Activated CD8-positive, alpha-beta memory T cell treated with anti-CD3 and anti-CD28 coated beads, Interleukin-2, amount 50 U/mL, for 1 hour (primary cell): ENCODE results near the gene ABAT.

ENCODE experiments used
- DNase-seq: peaks from one replicate; pipeline ENCODE4 v3.0.0-alpha.2; 2020; ENCODE audit errors: extremely low read depth

ABAT gene

DNA sequence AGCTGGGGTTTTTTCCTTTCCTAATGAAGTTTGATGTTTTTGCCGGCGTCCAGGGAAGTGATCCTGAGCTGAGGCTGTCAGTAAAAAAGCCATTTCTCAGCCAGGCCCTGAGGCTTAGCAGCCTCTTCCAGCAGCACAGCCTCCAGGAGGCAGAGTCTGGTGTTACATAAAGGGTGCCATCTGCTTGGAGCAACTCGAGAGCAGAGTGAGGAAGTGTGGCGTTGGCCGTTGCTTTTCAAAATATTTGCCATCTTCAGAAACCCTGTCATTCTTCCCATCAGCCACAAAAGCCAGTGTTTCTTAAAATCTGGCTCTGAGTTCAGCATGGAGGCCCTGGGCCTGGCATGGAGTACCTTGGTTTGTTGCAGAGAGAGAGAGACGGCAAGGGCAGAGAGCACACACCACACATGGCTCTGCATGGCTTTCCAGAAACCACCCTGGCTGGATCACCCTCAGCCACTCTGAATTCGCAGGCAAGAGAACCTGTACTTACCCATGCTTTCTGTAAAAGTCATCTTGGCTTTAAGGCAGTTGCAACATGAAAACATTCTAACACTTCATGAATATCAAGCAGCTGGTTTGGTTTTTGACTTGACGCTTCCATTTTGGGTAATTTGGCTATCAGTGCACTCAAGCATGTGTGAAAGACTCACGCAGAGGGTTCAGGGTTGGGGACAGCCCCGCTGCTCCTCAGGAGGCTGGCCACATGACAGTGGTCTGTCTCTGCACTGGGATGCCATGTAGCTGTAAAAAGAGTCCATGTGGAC lies 144.3 kb downstream of the ABAT start:
- DNase-seq, result no peak

DNA sequence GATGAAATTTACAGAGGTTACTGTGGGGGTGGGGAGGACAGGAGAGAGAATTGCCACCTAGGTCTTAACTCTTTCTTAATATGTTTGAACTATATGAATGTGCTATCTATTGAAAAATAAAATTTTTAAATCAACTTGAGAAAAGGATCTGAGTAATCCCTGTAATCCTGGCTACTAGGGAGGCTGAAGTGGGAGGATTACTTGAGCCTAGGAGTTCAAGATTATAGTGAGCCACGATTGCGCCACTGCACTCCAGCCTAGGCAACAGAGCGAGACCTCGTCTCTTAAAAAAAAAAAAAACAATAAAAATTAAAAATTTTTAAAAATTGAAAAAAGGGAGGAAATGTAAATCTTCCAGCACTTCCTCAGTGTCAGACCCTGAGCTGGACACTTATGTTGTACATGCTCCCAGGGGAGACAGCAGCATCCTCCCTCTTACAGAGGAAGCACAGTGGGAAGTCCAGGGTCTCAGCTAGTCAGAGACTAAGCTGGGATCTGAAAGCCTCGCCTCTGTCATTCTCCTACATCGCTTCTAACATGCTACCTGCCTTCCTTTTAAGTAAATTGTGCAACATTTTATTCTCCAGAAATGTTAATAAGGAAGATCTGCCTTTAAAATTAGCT lies 145.1 kb downstream of the ABAT start:
- DNase-seq, result no peak

DNA sequence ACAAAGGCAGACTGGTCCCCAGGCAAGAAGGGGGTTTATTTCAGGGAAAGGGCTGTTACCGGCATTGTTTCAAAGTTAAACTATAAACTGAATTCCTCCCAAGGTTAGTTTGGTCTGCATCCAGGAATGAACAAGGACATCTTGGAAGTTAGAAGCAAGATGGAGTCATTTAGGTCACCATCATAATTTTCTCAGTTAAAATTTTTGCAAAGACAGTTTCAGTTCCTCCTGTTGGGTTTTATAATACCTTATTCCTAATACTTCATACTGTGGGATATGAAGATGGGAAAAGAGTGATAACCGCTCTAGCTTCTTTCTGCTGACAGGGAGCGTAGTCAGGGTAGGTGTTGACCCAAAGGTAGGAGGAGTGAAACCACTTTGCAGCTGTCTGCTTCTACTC lies 148.0 kb downstream of the ABAT start:
- no peak for DNase-seq

DNA sequence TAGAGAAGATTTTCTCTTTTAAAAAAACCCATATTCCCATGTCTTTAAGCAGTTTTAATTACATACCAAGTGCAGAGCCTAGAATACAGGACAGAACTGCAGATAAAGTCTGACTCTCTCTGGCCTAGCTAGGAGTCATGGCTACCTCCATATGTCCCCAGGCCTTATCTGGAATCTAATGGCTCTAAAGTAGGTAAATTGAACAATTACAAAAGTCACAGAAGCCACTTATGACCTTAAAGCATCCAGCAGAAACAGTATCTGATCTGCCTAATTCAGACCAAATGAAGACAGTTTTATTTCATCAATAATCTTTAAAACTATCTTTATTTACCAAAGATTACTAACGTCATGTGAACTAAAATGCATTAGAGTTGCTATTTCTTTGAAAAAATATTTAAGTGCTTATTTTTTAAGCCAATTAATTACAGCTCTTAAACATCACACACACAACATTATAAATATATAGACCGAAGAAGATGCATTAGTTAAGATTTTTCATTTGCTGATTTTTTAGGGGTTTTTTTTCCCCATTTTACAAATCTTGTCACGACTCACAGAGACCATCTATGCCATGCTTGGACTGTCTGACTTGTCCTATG lies 152.0 kb downstream of the ABAT start:
- DNase-seq, result no peak

DNA sequence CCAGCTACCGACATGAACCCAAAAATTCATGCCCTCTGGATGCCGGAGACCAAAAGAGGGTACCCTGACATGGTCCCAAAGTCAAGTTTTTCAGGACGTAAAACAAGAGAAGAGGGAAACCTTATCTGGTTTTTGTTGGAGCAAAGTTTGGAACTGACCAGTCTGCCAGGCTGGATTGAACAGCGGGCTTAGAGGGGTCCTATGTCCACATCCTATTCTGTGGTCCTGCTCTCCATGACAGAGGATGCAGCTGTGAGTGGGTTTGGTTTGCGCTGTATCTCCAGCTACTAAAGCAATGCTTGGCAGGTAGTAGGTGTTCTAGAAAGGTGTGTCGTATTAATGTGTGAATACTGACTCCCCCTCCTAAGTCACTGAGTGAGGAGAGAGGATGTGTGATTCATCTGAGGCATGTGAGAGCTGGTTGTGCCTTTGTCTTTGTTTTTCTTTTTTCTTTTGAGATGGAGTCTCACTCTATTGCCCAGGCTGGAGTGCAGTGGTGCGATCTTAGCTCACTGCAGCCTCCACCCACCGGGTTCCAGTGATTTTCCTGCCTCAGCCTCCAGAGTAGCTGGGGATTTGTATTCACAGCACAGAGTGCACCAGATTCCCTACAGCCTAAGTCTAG lies 154.2 kb downstream of the ABAT start:
- DNase-seq, result no peak

DNA sequence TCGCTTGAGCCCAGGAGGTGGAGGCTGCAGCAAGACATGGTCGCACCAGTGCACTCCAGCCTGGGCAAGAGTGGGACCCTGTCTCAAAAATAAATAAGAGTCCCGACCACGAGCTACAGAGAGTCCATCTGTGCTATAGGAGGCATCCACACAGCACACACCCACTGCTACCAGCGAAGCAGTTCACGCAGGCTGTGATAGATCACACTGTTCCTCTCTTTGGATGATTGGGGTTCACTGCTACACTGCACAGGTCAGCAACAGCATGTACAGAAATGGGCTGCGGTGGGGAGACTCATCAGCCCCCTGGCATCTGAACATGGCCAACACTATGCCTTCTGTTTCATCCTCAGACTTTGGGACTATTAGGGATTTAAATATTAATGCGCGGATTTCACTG lies 157.0 kb downstream of the ABAT start:
- no peak for DNase-seq

DNA sequence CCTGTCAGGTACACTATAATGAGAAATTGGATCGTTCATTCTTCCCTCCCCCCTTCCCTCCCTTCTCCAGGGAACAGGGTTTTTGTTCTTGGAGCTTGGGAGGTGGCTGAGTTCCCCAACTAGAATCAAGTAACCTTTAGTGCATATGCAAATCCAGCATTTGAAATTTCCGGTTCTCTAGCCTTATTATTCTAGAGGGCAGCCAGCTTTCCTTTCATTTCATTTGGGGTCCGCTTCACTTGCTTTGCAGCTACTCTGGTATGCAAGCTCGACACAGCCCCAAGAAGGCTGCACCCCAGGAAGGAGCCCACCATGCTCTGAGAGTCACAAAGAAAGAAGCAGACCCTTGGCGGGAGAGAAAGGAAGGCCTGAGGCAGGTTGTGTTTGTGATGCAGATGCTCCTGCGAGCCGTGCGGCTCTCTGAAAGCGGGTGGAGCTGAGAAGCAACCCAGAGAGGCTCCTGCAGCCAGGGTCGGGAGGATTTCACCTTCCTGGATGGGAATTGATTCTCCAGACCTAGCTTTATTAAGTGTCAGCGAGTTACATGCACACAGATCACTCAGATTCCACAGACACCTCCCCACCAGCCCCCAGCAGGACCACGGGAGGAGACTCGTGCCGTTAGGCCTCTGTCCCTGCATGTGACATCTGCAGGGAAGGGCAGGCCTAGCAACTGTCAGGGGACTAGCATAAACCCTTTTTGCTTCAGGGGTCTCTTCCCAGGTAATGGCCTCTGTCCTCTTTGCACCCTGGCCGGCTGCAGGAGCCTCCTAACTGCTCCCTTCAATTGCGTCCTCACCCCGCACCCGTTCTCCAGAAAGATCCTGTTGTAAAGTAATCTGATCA lies 157.7 kb downstream of the ABAT start:
- no peak for DNase-seq

DNA sequence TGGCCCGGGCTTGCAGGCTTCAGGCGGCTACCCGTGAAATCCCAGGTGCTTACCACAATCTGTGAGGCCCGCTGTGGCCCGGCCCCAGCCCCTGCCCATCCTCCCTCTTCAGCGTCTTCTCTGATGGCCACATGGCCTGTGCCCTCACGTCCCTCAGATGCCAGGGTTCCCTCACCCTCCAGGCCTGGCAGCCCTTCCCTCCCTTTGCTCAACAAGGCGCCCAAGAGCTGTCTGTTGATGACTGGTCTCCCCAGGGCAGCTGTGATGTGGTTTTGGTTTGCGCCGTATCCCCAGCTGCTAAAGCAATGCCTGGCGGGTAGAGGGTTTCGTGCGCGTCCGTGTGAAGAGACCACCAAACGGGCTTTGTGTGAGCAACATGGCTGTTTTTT lies 158.3 kb downstream of the ABAT start:
- no peak for DNase-seq
